Stimulated activated naive CD4-positive, alpha-beta T cell (primary cell): ENCODE data around the gene DCTN3.
"Not testable (repeated sequence)": the region's sequence is repeated elsewhere in the genome, so short reads cannot be mapped to it uniquely, and the experiment has no call there.

Source experiments
- DNase-seq, 6 experiments: peaks; one replicate each; lab custom pipeline; 2025; lab: John Stamatoyannopoulos, UW

DCTN3 gene

GRCh38 chr9:34647084-34647403 lies 26.7 kb upstream of the DCTN3 start:
- no peak for DNase-seq

- peak; percentile 83 to 97 (median 91) for DNase-seq
Measured at GRCh38 chr9:34646211-34647083, 26.2 kb upstream of the DCTN3 start, which contains the start of gene GALT. Gene GALT, plus strand, starts transcription at chr9:34646675. Its CDS starts 30 bp downstream, at chr9:34646705.

- DNase-seq = no peak
Measured at GRCh38 chr9:34644766-34645314, 24.5 kb upstream of the DCTN3 start.

GRCh38 chr9:34642679-34643078 lies 22.4 kb upstream of the DCTN3 start:
- no peak for DNase-seq

- DNase-seq = not testable (repeated sequence)
Measured at GRCh38 chr9:34639322-34639721, 19.0 kb upstream of the DCTN3 start.

GRCh38 chr9:34638138-34638445 lies 17.8 kb upstream of the DCTN3 start:
- DNase-seq = no peak

- peak; percentile 83 to 94 (median 91) for DNase-seq
Measured at GRCh38 chr9:34637356-34638137, 17.3 kb upstream of the DCTN3 start, which contains the start of gene SIGMAR1. Gene SIGMAR1, minus strand, starts transcription at chr9:34637787. Its CDS starts 90 bp downstream, at chr9:34637697.

- peak in 1 of 6 experiments; percentile 37 for DNase-seq
Measured at GRCh38 chr9:34636791-34637355, 16.6 kb upstream of the DCTN3 start.

- no peak for DNase-seq
Measured at GRCh38 chr9:34635556-34635955, 15.3 kb upstream of the DCTN3 start.

- DNase-seq = no peak
Measured at GRCh38 chr9:34634551-34635248, 14.4 kb upstream of the DCTN3 start.

- DNase-seq = peak; percentile 54 to 79 (median 68)
Measured at GRCh38 chr9:34633851-34634550, 13.7 kb upstream of the DCTN3 start.

- DNase-seq = no peak
Measured at GRCh38 chr9:34633166-34633565, 12.9 kb upstream of the DCTN3 start.

GRCh38 chr9:34630402-34631154 lies 10.3 kb upstream of the DCTN3 start:
- no peak for DNase-seq

GRCh38 chr9:34629491-34629808 lies 9.2 kb upstream of the DCTN3 start:
- DNase-seq = peak in 1 of 6 experiments; percentile 25

GRCh38 chr9:34628656-34629490 lies 8.6 kb upstream of the DCTN3 start, which contains the start of gene ARID3C:
Gene ARID3C, minus strand, starts transcription at chr9:34629066. Its CDS starts 1,052 bp downstream, at chr9:34628014.
- peak in 4 of 6 experiments; percentile 21 to 37 (median 28) for DNase-seq

GRCh38 chr9:34627716-34628655 lies 7.7 kb upstream of the DCTN3 start:
- DNase-seq = peak in 1 of 6 experiments; percentile 20

- DNase-seq = no peak
Measured at GRCh38 chr9:34625186-34625486, 4.8 kb upstream of the DCTN3 start.

GRCh38 chr9:34624475-34625185 lies 4.3 kb upstream of the DCTN3 start:
- DNase-seq = no peak
